HG02885 (cell line): ENCODE data around the gene HMBS.
"Not testable (repeated sequence)": the region's sequence is repeated elsewhere in the genome, so short reads cannot be mapped to it uniquely, and the experiment has no call there.

Experiments
- ATAC-seq: cut with Tn5 transposase; IDR thresholded peaks from one replicate; pipeline ENCODE4 v1.9.1; 2021; ENCODE audit warnings: mild to moderate bottlenecking; ENCODE audit not compliant: unreplicated experiment, poor library complexity

HMBS gene

GRCh38 chr11:119117004-119117706, 32.5 kb downstream of the HMBS start:
- no peak for ATAC-seq

DNA sequence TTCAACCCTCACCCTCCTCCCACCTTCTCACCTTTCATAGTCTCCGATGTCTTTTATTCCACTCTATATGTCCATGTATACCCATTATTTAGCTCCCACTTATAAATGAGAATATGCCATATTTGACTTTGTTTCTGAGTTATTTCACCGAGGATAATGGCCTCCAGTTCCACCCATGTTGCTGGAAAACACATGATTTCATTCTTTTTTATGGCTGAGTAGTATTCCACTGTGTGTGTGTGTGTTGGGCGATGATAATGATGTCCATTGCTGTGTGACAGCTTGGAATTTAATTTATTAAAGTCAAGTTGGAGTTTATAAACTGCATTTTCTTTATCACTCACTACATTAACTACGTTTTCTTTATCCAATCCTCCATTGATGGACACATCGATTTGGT, 33.5 kb downstream of the HMBS start:
- ATAC-seq: no peak

DNA sequence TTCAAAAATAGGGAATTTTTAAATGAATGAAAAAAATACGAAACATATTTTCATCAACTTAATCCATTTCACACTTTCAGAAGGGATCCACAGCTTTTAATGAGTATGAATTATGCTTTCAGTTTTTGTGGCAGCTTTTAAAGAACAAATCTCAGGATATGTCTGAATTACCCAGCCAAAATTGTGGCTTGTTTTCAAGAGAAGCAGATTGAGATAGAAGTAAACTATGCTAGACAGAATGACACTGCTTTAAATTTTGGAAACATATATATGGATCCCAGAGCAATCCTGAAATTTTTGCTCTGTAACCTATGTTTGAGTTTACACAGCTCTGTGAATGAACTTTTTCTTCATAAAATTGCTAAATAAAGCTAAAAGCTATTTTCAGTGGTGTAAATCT, 34.3 kb downstream of the HMBS start:
- no peak for ATAC-seq

DNA sequence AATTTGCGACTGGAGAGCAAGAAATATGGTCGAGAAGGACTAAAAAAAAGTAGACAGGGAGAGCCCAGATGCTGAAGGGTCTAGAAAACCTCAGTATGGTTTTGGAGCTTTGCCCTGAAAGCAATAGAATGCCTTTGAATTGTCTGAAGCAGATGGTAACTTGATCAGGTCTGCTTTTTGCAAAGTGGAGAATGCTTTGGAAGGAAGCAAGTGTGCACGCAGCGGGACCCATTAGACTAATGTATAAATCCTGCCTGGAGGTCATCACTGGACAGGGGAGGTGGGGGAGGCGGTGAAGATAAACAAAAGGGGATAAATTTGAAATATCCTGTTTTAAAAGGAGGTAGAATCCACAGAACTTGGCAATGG, 35.9 kb downstream of the HMBS start:
- no peak for ATAC-seq

GRCh38 chr11:119121008-119121810, 36.5 kb downstream of the HMBS start, which contains the start of gene HINFP:
HINFP (plus strand) TSS chr11:119121580; CDS start chr11:119126945, 5,365 bp downstream.
- peak; percentile 96 for ATAC-seq

GRCh38 chr11:119121811-119122124, 37.1 kb downstream of the HMBS start:
- no peak for ATAC-seq

DNA sequence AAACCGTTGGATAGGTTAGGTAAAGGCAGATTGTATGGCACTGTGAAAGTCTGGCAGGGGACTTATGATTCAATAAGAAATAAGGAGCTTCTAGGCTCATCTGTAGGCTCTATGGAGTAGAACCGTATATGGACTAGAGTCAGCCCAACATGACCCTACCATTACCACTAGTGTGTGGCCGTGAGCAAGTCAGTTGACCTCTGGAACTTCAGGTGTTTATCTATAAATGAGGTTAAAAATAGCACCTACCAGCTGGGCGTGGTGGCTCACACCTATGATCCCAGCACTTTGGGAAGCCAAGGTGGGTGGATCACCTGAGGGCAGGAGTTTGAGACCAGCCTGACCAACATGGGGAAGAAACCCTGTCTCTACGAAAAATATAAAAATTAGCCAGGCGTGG, 41.1 kb downstream of the HMBS start:
- ATAC-seq: no peak

- no peak for ATAC-seq
These were observed 42.1 kb downstream of the HMBS start for GRCh38 chr11:119126675-119127268.

DNA sequence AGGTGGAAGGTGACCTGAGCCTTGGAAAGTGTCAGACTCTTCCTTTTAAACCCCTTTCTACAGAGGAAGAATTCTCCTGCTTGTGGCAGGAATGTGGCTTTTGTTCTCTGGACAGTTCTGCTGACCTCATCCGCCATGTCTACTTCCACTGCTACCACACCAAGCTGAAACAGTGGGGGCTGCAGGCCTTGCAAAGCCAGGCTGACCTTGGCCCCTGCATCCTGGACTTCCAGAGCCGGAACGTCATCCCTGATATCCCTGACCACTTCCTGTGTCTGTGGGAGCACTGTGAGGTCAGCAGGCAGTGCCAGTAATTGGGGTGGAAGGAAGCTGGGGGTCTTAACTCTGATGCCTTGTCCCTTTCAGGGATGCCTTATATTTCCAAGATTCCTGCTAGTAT, 46.0 kb downstream of the HMBS start:
- ATAC-seq: no peak

DNA sequence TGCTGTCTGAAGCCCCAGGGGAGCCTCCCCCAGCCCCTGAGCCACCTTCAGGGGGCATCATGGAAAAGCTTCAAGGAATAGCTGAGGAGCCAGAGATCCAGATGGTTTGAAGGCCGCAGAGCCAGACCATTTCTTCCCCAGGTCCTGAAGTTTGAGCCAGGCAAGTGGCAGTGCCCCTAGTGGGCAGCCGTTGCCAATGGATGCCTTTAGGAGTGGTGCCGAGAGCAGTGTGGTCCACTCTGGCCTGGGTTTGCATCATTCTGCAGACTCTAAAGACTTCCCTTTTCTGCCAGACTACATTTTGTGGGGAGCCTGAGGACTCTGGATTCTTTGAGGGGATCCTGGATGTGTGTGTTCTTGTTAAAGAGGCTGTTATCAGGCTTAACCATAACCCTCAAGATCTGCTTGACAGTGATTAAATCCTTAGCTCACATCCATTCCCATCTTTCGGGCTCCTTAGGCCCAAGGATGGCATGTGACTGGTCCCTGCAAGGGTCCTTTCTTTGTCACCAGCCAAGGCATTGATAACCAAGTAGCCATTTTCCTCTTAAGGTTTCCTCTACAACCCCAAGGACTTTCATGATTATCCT, 49.8 kb downstream of the HMBS start:
- no peak for ATAC-seq

DNA sequence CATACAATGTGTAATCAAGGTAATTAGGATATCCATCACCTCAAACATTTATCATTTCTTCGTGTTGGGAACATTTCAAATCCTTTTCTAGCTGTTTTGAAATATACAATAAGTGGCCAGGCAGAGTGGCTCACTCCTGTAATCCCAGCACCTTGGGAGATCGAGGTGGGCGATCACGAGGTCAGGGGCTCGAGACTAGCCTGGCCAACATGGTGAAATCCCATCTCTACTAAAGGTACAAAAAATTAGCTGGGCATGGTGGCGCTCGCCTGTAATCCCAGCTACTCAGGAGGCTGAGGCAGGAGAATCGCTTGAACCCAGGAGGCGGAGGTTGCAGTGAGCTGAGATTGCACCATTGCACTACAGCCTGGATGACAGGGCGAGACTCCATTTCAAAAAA, 54.6 kb downstream of the HMBS start:
- ATAC-seq: not testable (repeated sequence)
